ENCODE results near the gene SLC5A4. TPM values are rescaled to one million over a fixed set of nuclear protein-coding genes. Genes with fewer than 3 reads are reported as not detected.
A peak's percentile ranks its signal among the peaks of the same experiment; 100 is the strongest.

Gene SLC5A4
- total RNA-seq, 3 donors from 2014 or later, result 0.16 to 1.3 TPM; not detected in 1

- intact Hi-C loops (cut with DNase I; ENCODE audit: low total_unique reads), result no loop called here
- TF ChIP-seq CTCF (IDR thresholded peaks at IDR 0.05) (no peak), POLR2AphosphoS5 (IDR thresholded peaks at IDR 0.05) (no peak), POLR2A (IDR thresholded peaks at IDR 0.05) (no peak)
- Histone ChIP-seq H3K27me3 (peaks cover 0 to 39% of the 10 kb centered on the region in 2 donors), H3K27ac (no peak overlapping the region), H3K4me1 (peaks cover 0 to 2% of the 10 kb centered on the region in 2 donors), H3K4me3 (peak overlapping the region in 2 of 3 donors; percentile 23 to 54), H3K36me3 (no peaks in the 10 kb centered on the region), H3K9me3 (no peaks in the 10 kb centered on the region)
- DNase-seq (ENCODE audit: low spot score in 2 of 2), result no peak
Measured at GRCh38 chr22:32203181-32204039, 51.7 kb downstream of the SLC5A4 start.

GRCh38 chr22:32202539-32203180 lies 52.5 kb downstream of the SLC5A4 start:
- peak overlapping the region in 2 of 3 donors; percentile 23 to 54 for H3K4me3 ChIP-seq
- no peak for DNase-seq (ENCODE audit: low spot score in 2 of 2)

GRCh38 chr22:32202161-32202538 lies 53.0 kb downstream of the SLC5A4 start:
- no peaks in the 10 kb centered on the region for H3K36me3 ChIP-seq
- peaks cover 0 to 39% of the 10 kb centered on the region in 2 donors for H3K27me3 ChIP-seq
- H3K4me3 ChIP-seq, result no peak overlapping the region
- peaks cover 0 to 2% of the 10 kb centered on the region in 2 donors for H3K4me1 ChIP-seq
- DNase-seq (ENCODE audit: low spot score in 2 of 2), result no peak
- no peak overlapping the region for H3K27ac ChIP-seq
- no peaks in the 10 kb centered on the region for H3K9me3 ChIP-seq
- intact Hi-C loops (cut with DNase I; ENCODE audit: low total_unique reads), result no loop called here
- TF ChIP-seq POLR2A (IDR thresholded peaks at IDR 0.05), result no peak
- TF ChIP-seq CTCF (IDR thresholded peaks at IDR 0.05), result no peak
- TF ChIP-seq POLR2AphosphoS5 (IDR thresholded peaks at IDR 0.05), result no peak

More at GRCh38 chr22:32202539-32203180, 52.5 kb downstream of the SLC5A4 start:
- Histone ChIP-seq H3K27me3 (peaks cover 0 to 39% of the 10 kb centered on the region in 2 donors), H3K4me1 (peaks cover 0 to 2% of the 10 kb centered on the region in 2 donors), H3K27ac (no peak overlapping the region), H3K9me3 (no peaks in the 10 kb centered on the region), H3K36me3 (no peaks in the 10 kb centered on the region)
- no peak for TF ChIP-seq POLR2A (IDR thresholded peaks at IDR 0.05)
- peak in 2 of 3 donors; percentile 18 to 50 for TF ChIP-seq CTCF (IDR thresholded peaks at IDR 0.05)
- intact Hi-C loops (cut with DNase I; ENCODE audit: low total_unique reads), result no loop called here

- Histone ChIP-seq H3K4me1 (peaks cover 0 to 2% of the 10 kb centered on the region in 2 donors), H3K27me3 (peaks cover 0 to 39% of the 10 kb centered on the region in 2 donors), H3K4me3 (no peak overlapping the region), H3K27ac (no peak overlapping the region), H3K9me3 (no peaks in the 10 kb centered on the region), H3K36me3 (no peaks in the 10 kb centered on the region)
- TF ChIP-seq POLR2A (IDR thresholded peaks at IDR 0.05), result no peak
- TF ChIP-seq CTCF (IDR thresholded peaks at IDR 0.05), result no peak
- no peak for TF ChIP-seq POLR2AphosphoS5 (IDR thresholded peaks at IDR 0.05)
- intact Hi-C loops (cut with DNase I; ENCODE audit: low total_unique reads), result no loop called here
- no peak for DNase-seq (ENCODE audit: low spot score in 2 of 2)
Measured at GRCh38 chr22:32200752-32201151, 54.4 kb downstream of the SLC5A4 start.

- Histone ChIP-seq H3K27me3 (peaks cover 0 to 32% of the 10 kb centered on the region in 2 donors), H3K9me3 (no peaks in the 10 kb centered on the region), H3K4me1 (peaks cover 0 to 2% of the 10 kb centered on the region in 2 donors), H3K4me3 (no peak overlapping the region), H3K36me3 (no peaks in the 10 kb centered on the region), H3K27ac (no peak overlapping the region)
- TF ChIP-seq CTCF (IDR thresholded peaks at IDR 0.05) (no peak), POLR2AphosphoS5 (IDR thresholded peaks at IDR 0.05) (no peak), POLR2A (IDR thresholded peaks at IDR 0.05) (no peak)
- intact Hi-C loops (cut with DNase I; ENCODE audit: low total_unique reads), result no loop called here
- no peak for DNase-seq (ENCODE audit: low spot score in 2 of 2)
Measured at GRCh38 chr22:32199961-32200360, 55.2 kb downstream of the SLC5A4 start.
